Brain microvascular endothelial cell (primary cell): ENCODE data around the gene SERPINB5.
A peak's percentile ranks its signal among the peaks of the same experiment; 100 is the strongest.

Source experiments
- DNase-seq: peaks from one replicate; pipeline ENCODE4 v3.0.0-alpha.2; 2020
- H3K27ac ChIP-seq: fragments of 250-450 bp; sonication (Bioruptor Pico); 2 replicates; pipeline ENCODE4 v1.5.1; 2020; ENCODE audit warnings: mild to moderate bottlenecking, moderate library complexity
- H3K27me3 ChIP-seq: fragments of 250-450 bp; sonication (Bioruptor Pico); replicated peaks from 2 replicates; pipeline ENCODE4 v1.5.1; 2020; ENCODE audit warnings: mild to moderate bottlenecking
- H3K36me3 ChIP-seq: fragments of 250-450 bp; sonication (Bioruptor Pico); replicated peaks from 2 replicates; pipeline ENCODE4 v1.5.1; 2020; ENCODE audit warnings: mild to moderate bottlenecking
- H3K4me3 ChIP-seq: 2 replicates; pipeline ENCODE4 v1.5.1; 2011; ENCODE audit warnings: low read depth, mild to moderate bottlenecking, control low read depth, low read length, moderate library complexity
- CTCF ChIP-seq: IDR thresholded peaks from 2 replicates; pipeline ENCODE4 v1.5.1; 2011; ENCODE audit warnings: low read depth, mild to moderate bottlenecking, moderate library complexity, low read length, control low read depth, inconsistent platforms; ENCODE audit errors: missing control alignments
- in situ Hi-C: cut with HindIII; loops from 2 replicates; pipeline ENCODE4 v1.10.0; 2017; ENCODE audit warnings: low sequenced_read_pairs, low pct_ligation_motif_present

The SERPINB5 gene

DNA sequence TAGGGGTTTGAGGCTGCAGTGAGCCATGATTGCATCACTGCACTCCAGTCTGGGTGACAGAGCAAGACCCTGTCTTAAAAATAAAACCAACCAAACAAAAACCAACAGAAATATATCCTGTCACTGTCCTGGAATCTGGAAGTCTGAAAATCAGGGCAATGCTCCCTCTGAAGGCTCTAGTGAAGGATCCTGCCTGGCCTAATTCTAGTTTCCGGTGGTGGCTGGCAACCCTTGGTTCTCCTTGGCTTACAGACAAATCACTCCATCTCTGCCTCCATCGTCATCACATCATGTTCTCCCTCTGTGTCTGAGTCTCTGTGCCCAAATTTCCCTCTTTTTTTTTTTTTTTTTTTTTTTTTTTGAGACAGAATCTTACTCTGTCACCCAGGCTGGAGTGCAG is 38.6 kb upstream of the SERPINB5 start:
- TF ChIP-seq CTCF = no peak
- no peak overlapping the region for H3K4me3 ChIP-seq
- H3K27me3 ChIP-seq = no peaks in the 10 kb centered on the region
- in situ Hi-C loops = loop anchor here (25.0 kb wide), 1 partner anchor 401 kb away; no protein-coding TSS in a partner anchor
- DNase-seq = no peak
- no peaks in the 10 kb centered on the region for H3K36me3 ChIP-seq
- no peak overlapping the region for H3K27ac ChIP-seq

GRCh38 chr18:63439334-63439733 is 37.4 kb upstream of the SERPINB5 start:
- Histone ChIP-seq H3K27ac (no peak overlapping the region), H3K27me3 (no peaks in the 10 kb centered on the region), H3K36me3 (no peaks in the 10 kb centered on the region), H3K4me3 (no peak overlapping the region)
- TF ChIP-seq CTCF = peak; percentile 82
- in situ Hi-C loops = loop anchor here (25.0 kb wide), 1 partner anchor 402 kb away; no protein-coding TSS in a partner anchor
- DNase-seq = peak; percentile 28

GRCh38 chr18:63440219-63440618 is 36.5 kb upstream of the SERPINB5 start:
- in situ Hi-C loops = loop anchor here (25.0 kb wide), 1 partner anchor 403 kb away; no protein-coding TSS in a partner anchor
- no peak overlapping the region for H3K4me3 ChIP-seq
- no peak for TF ChIP-seq CTCF
- DNase-seq = peak; percentile 11
- H3K36me3 ChIP-seq = no peaks in the 10 kb centered on the region
- no peak overlapping the region for H3K27ac ChIP-seq
- no peaks in the 10 kb centered on the region for H3K27me3 ChIP-seq

- H3K36me3 ChIP-seq = no peaks in the 10 kb centered on the region
- TF ChIP-seq CTCF = no peak
- H3K27ac ChIP-seq = no peak overlapping the region
- DNase-seq = no peak
- in situ Hi-C loops = loop anchor here (25.0 kb wide), 1 partner anchor 404 kb away; no protein-coding TSS in a partner anchor
- no peaks in the 10 kb centered on the region for H3K27me3 ChIP-seq
- H3K4me3 ChIP-seq = no peak overlapping the region
Measured at GRCh38 chr18:63440881-63441280, 35.9 kb upstream of the SERPINB5 start.

DNA sequence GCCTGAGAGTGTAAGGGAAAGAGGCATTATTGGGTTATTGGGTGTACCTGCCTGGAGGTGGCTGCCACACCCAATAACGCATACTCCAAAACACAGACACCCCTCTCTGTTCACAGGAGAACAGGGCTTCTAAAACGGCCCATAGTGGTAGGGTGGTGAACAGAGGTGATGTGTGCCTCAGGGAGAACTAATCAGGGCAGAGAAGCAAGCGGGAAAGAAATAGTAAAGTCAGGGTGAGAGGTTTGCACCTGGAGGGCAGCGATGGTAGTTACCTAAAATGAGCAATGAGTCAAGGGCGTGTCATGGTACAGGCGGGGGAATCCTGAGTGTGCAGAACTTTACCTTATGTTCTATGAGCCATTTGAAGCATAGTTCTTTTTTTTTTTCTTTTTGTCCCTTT is 32.9 kb upstream of the SERPINB5 start:
- Histone ChIP-seq H3K27me3 (no peaks in the 10 kb centered on the region), H3K4me3 (no peak overlapping the region), H3K36me3 (no peaks in the 10 kb centered on the region), H3K27ac (no peak overlapping the region)
- TF ChIP-seq CTCF = no peak
- in situ Hi-C loops = loop anchor here (25.0 kb wide), 1 partner anchor 407 kb away; no protein-coding TSS in a partner anchor
- no peak for DNase-seq

GRCh38 chr18:63444580-63444979 is 32.2 kb upstream of the SERPINB5 start:
- no peaks in the 10 kb centered on the region for H3K27me3 ChIP-seq
- no peaks in the 10 kb centered on the region for H3K36me3 ChIP-seq
- TF ChIP-seq CTCF = no peak
- no peak overlapping the region for H3K27ac ChIP-seq
- DNase-seq = peak; percentile 69
- H3K4me3 ChIP-seq = no peak overlapping the region
- in situ Hi-C loops = loop anchor here (25.0 kb wide), 1 partner anchor 407 kb away; no protein-coding TSS in a partner anchor
